Measurements from ENCODE around the gene ELN. TPM values are rescaled to one million over a fixed set of nuclear protein-coding genes. Genes with fewer than 3 reads are reported as not detected.

Gene ELN
- polyA plus RNA-seq, 1 donor (not counting 4 experiments of a cell fraction or from before 2014, with no cell fraction given) = not detected

GRCh38 chr7:74058486-74058885 lies 30.5 kb downstream of the ELN start:
- no peaks in the 10 kb centered on the region for H3K9me3 ChIP-seq (ENCODE audit: control insufficient read depth, low read depth, low read length)
- no peaks in the 10 kb centered on the region for H4K20me1 ChIP-seq (ENCODE audit: control insufficient read depth, extremely low read depth, insufficient read depth, low read length)
- no peak for TF ChIP-seq EZH2 (IDR thresholded peaks at IDR 0.05; ENCODE audit: low read length)
- no peak for TF ChIP-seq CTCF (optimal IDR thresholded peaks at IDR 0.05 in 1 of 3, IDR thresholded peaks at IDR 0.05 in 1 of 3, conservative IDR thresholded peaks at IDR 0.05 in 1 of 3; ENCODE audit: extremely low read depth in 1 of 3, insufficient read depth in 2 of 3, low read length in 3 of 3)
- dilution Hi-C loops (cut with MboI; ENCODE audit: extremely low pct_ligation_motif_present, low sequenced_read_pairs) = no loop called here
- no peak overlapping the region for H3K4me3 ChIP-seq (ENCODE audit: control insufficient read depth in 2 of 3, extremely low read depth in 1 of 3, insufficient read depth in 2 of 3, low read depth in 1 of 3, low read length in 3 of 3)
- peaks cover 21% of the 10 kb centered on the region for H3K27me3 ChIP-seq (ENCODE audit: control insufficient read depth, extremely low read depth, insufficient read depth, low read length)
- no peak overlapping the region for H3K27ac ChIP-seq (ENCODE audit: control insufficient read depth, insufficient read depth, low read length)
- FAIRE-seq = no peak
- DNase-seq (ENCODE audit: low read depth, low spot score) = no peak
- H3K9me1 ChIP-seq (ENCODE audit: control insufficient read depth, extremely low read depth, insufficient read depth, low read length) = no peaks in the 10 kb centered on the region
- H3K4me1 ChIP-seq (ENCODE audit: control insufficient read depth, extremely low read depth, insufficient read depth, low read length) = peaks cover 18% of the 10 kb centered on the region
- no peak overlapping the region for H3K4me2 ChIP-seq (ENCODE audit: control insufficient read depth, extremely low read depth, insufficient read depth, low read depth, low read length)
- H2AFZ ChIP-seq (ENCODE audit: control insufficient read depth, low read length) = no peak overlapping the region
- H3K79me2 ChIP-seq (ENCODE audit: control insufficient read depth, insufficient read depth, low read length) = no peaks in the 10 kb centered on the region
- no peak overlapping the region for H3K9ac ChIP-seq (ENCODE audit: control insufficient read depth, extremely low read depth, insufficient read depth, low read length)
- no peaks in the 10 kb centered on the region for H3K36me3 ChIP-seq (ENCODE audit: control insufficient read depth in 2 of 2, extremely low read depth in 1 of 2, insufficient read depth in 2 of 2, low read length in 2 of 2)

GRCh38 chr7:74059037-74059436 lies 31.1 kb downstream of the ELN start:
- Histone ChIP-seq H3K27ac (ENCODE audit: control insufficient read depth, insufficient read depth, low read length) (no peak overlapping the region), H3K27me3 (ENCODE audit: control insufficient read depth, extremely low read depth, insufficient read depth, low read length) (peaks cover 21% of the 10 kb centered on the region), H3K9me3 (ENCODE audit: control insufficient read depth, low read depth, low read length) (no peaks in the 10 kb centered on the region), H4K20me1 (ENCODE audit: control insufficient read depth, extremely low read depth, insufficient read depth, low read length) (no peaks in the 10 kb centered on the region), H3K9me1 (ENCODE audit: control insufficient read depth, extremely low read depth, insufficient read depth, low read length) (no peaks in the 10 kb centered on the region), H3K36me3 (ENCODE audit: control insufficient read depth in 2 of 2, extremely low read depth in 1 of 2, insufficient read depth in 2 of 2, low read length in 2 of 2) (no peaks in the 10 kb centered on the region), H3K9ac (ENCODE audit: control insufficient read depth, extremely low read depth, insufficient read depth, low read length) (no peak overlapping the region), H3K4me2 (ENCODE audit: control insufficient read depth, extremely low read depth, insufficient read depth, low read depth, low read length) (no peak overlapping the region), H3K79me2 (ENCODE audit: control insufficient read depth, insufficient read depth, low read length) (no peaks in the 10 kb centered on the region), H2AFZ (ENCODE audit: control insufficient read depth, low read length) (no peak overlapping the region), H3K4me1 (ENCODE audit: control insufficient read depth, extremely low read depth, insufficient read depth, low read length) (peaks cover 18% of the 10 kb centered on the region), H3K4me3 (ENCODE audit: control insufficient read depth in 2 of 3, extremely low read depth in 1 of 3, insufficient read depth in 2 of 3, low read depth in 1 of 3, low read length in 3 of 3) (no peak overlapping the region)
- dilution Hi-C loops (cut with MboI; ENCODE audit: extremely low pct_ligation_motif_present, low sequenced_read_pairs) = no loop called here
- FAIRE-seq (no peak), DNase-seq (ENCODE audit: low read depth, low spot score) (no peak)
- no peak for TF ChIP-seq CTCF (optimal IDR thresholded peaks at IDR 0.05 in 1 of 3, IDR thresholded peaks at IDR 0.05 in 1 of 3, conservative IDR thresholded peaks at IDR 0.05 in 1 of 3; ENCODE audit: extremely low read depth in 1 of 3, insufficient read depth in 2 of 3, low read length in 3 of 3)
- TF ChIP-seq EZH2 (IDR thresholded peaks at IDR 0.05; ENCODE audit: low read length) = no peak
